Suprapubic skin (tissue), 4 donors: ENCODE results near the gene JAML.

Experiments
- POLR2A ChIP-seq, 2 donors: fragments of 450-650 bp; IDR thresholded peaks; one replicate each; pipeline ENCODE4 v1.6.1; 2017; ENCODE audit warnings: antibody characterized with exemption in 2 of 2, mild to moderate bottlenecking in 2 of 2, moderate library complexity in 2 of 2
- POLR2AphosphoS5 ChIP-seq, 3 donors: sonication (generic); formaldehyde crosslinking; IDR thresholded peaks; one replicate each; pipeline ENCODE4 v1.6.1; 2017; ENCODE audit warnings: antibody characterized with exemption in 3 of 3
- TF ChIP-seq, protein P1 (sequence below), 2 donors: fragments of 200-600 bp in 1 of 2; fragments of 450-650 bp in 1 of 2; sonication (generic) in 1 of 2; IDR thresholded peaks; one replicate each; pipeline ENCODE4 v1.5.1; 2016 to 2019; ENCODE audit warnings: antibody characterized with exemption in 2 of 2, mild to moderate bottlenecking in 1 of 2, moderate library complexity in 1 of 2

DNA sequence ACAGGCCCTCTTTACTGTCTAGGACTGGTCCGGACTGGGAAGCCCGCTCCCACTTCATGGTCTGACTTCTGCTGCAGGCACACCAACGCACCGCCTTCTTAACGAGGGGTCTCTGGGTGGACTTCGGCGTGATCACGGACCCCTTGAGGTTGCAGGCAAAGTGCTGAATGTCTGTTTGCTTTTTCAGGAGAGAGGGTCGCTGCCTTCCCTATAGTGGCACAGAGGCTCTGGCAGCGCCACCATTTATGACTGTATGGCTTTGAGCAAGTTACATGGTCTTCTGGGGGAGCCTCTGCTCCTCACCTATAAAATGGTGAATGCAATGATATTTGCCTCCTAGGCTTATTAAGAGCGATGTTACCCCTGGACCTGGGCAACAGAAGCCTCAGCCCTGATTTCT is 70.8 kb downstream of the JAML start:
- TF ChIP-seq, protein P1, sequence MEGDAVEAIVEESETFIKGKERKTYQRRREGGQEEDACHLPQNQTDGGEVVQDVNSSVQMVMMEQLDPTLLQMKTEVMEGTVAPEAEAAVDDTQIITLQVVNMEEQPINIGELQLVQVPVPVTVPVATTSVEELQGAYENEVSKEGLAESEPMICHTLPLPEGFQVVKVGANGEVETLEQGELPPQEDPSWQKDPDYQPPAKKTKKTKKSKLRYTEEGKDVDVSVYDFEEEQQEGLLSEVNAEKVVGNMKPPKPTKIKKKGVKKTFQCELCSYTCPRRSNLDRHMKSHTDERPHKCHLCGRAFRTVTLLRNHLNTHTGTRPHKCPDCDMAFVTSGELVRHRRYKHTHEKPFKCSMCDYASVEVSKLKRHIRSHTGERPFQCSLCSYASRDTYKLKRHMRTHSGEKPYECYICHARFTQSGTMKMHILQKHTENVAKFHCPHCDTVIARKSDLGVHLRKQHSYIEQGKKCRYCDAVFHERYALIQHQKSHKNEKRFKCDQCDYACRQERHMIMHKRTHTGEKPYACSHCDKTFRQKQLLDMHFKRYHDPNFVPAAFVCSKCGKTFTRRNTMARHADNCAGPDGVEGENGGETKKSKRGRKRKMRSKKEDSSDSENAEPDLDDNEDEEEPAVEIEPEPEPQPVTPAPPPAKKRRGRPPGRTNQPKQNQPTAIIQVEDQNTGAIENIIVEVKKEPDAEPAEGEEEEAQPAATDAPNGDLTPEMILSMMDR (IDR thresholded peaks at IDR 0.05), result no peak
- no peak for TF ChIP-seq POLR2A (IDR thresholded peaks at IDR 0.05)
- no peak for TF ChIP-seq POLR2AphosphoS5 (IDR thresholded peaks at IDR 0.05)
